ENCODE results near the gene REEP2. TPM values are rescaled to one million over a fixed set of nuclear protein-coding genes. Genes with fewer than 3 reads are reported as not detected.
A peak's percentile ranks its signal among the peaks of the same experiment; 100 is the strongest.

REEP2 gene
- polyA plus RNA-seq, 1 of the 3 experiments (the other 2 are of a cell fraction), result 31.2 TPM

GRCh38 chr5:138440159-138441073 lies 1.6 kb downstream of the REEP2 start:
- peaks cover 22% of the 10 kb centered on the region for H3F3A ChIP-seq (replicated peaks; ENCODE audit: insufficient read depth)
- no peaks in the 10 kb centered on the region; the same call in 1 of the 2 replicates for H3K79me2 ChIP-seq (ENCODE audit: insufficient read depth)
- H3K27me3 ChIP-seq (ENCODE audit: insufficient read depth), result no peaks in the 10 kb centered on the region
- no peaks in the 10 kb centered on the region for H4K20me1 ChIP-seq (ENCODE audit: insufficient read depth)
- TF ChIP-seq, protein P1, sequence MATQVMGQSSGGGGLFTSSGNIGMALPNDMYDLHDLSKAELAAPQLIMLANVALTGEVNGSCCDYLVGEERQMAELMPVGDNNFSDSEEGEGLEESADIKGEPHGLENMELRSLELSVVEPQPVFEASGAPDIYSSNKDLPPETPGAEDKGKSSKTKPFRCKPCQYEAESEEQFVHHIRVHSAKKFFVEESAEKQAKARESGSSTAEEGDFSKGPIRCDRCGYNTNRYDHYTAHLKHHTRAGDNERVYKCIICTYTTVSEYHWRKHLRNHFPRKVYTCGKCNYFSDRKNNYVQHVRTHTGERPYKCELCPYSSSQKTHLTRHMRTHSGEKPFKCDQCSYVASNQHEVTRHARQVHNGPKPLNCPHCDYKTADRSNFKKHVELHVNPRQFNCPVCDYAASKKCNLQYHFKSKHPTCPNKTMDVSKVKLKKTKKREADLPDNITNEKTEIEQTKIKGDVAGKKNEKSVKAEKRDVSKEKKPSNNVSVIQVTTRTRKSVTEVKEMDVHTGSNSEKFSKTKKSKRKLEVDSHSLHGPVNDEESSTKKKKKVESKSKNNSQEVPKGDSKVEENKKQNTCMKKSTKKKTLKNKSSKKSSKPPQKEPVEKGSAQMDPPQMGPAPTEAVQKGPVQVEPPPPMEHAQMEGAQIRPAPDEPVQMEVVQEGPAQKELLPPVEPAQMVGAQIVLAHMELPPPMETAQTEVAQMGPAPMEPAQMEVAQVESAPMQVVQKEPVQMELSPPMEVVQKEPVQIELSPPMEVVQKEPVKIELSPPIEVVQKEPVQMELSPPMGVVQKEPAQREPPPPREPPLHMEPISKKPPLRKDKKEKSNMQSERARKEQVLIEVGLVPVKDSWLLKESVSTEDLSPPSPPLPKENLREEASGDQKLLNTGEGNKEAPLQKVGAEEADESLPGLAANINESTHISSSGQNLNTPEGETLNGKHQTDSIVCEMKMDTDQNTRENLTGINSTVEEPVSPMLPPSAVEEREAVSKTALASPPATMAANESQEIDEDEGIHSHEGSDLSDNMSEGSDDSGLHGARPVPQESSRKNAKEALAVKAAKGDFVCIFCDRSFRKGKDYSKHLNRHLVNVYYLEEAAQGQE (IDR thresholded peaks at IDR 0.05; ENCODE audit: low read depth, low read length), result no peak
- TF ChIP-seq TAF1 (IDR thresholded peaks at IDR 0.05; ENCODE audit: borderline replicate concordance, low read depth, low read length) (no peak), RAD21 (IDR thresholded peaks at IDR 0.05; ENCODE audit: low read length) (no peak), CHD2 (IDR thresholded peaks at IDR 0.05; ENCODE audit: low read length, partially characterized antibody) (no peak), USF1 (IDR thresholded peaks at IDR 0.05; ENCODE audit: borderline replicate concordance, low read depth) (no peak), EP300 (IDR thresholded peaks at IDR 0.05; ENCODE audit: borderline replicate concordance in 1 of 2, low read depth in 1 of 2, low read length in 1 of 2) (no peak), NFIC (IDR thresholded peaks at IDR 0.05; ENCODE audit: borderline replicate concordance) (no peak), IRF3 (IDR thresholded peaks at IDR 0.05; ENCODE audit: low read depth, low read length) (no peak), GATA2 (CRISPR knock-in tag; IDR thresholded peaks at IDR 0.05) (no peak), MXI1 (IDR thresholded peaks at IDR 0.05; ENCODE audit: low read depth, low read length) (no peak), FOSL2 (IDR thresholded peaks at IDR 0.05; ENCODE audit: borderline replicate concordance, low read depth) (no peak)
- TF ChIP-seq, protein P2, sequence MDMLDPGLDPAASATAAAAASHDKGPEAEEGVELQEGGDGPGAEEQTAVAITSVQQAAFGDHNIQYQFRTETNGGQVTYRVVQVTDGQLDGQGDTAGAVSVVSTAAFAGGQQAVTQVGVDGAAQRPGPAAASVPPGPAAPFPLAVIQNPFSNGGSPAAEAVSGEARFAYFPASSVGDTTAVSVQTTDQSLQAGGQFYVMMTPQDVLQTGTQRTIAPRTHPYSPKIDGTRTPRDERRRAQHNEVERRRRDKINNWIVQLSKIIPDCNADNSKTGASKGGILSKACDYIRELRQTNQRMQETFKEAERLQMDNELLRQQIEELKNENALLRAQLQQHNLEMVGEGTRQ (IDR thresholded peaks at IDR 0.05; ENCODE audit: borderline replicate concordance, low read depth, low read length), result no peak
- H3K4me2 ChIP-seq, result peak overlapping the region; percentile 98
- no peaks in the 10 kb centered on the region for H3K9me3 ChIP-seq
- peak overlapping the region; percentile 77; the same call in 1 of the 2 replicates for H3K9ac ChIP-seq
- H3K36me3 ChIP-seq (replicated peaks in 1 of 2; ENCODE audit: control insufficient read depth in 1 of 2, insufficient read depth in 2 of 2, low read length in 1 of 2), result peaks cover 9 to 13% of the 10 kb centered on the region in 2 experiments
- POLR2A ChIA-PET, result interaction anchor here (1.3 kb wide), 1 partner anchor 87 kb away, joined by 3 read pairs; no protein-coding TSS in a partner anchor
- CTCF ChIA-PET, result interaction anchor here (1.1 to 4.4 kb wide), 6 partner anchors 9 to 260 kb away, joined by 4 to 36 read pairs (median 10); partner anchors contain the start of gene KDM3B
- H2AFZ ChIP-seq (ENCODE audit: low read depth), result peak overlapping the region; percentile 91; the same call in 1 of the 2 replicates
- WGBS (ENCODE audit: low lambda C conversion rate), result 84% methylated on average over 17 of the region's 17 CpGs
- H3K4me3 ChIP-seq (ENCODE audit: low read depth in 2 of 2, low read length in 1 of 2), result peak overlapping the region; percentile 65 to 84
- no peaks in the 10 kb centered on the region for H3K9me2 ChIP-seq
- peak overlapping the region in 1 of 2 experiments; percentile 84; a peak in 1 of 4 replicates for H3K27ac ChIP-seq (ENCODE audit: low read depth in 2 of 2, low read length in 1 of 2)
- peak; percentile 56 for DNase-seq
- H3K4me1 ChIP-seq (ENCODE audit: control insufficient read depth in 1 of 2, insufficient read depth in 2 of 2, low read depth in 1 of 2, low read length in 1 of 2), result peaks cover 0 to 21% of the 10 kb centered on the region in 2 experiments; a peak in 1 of 4 replicates
